Measurements from ENCODE around the gene MPZL1.
A peak's percentile ranks its signal among the peaks of the same experiment; 100 is the strongest.

Gene MPZL1

DNA sequence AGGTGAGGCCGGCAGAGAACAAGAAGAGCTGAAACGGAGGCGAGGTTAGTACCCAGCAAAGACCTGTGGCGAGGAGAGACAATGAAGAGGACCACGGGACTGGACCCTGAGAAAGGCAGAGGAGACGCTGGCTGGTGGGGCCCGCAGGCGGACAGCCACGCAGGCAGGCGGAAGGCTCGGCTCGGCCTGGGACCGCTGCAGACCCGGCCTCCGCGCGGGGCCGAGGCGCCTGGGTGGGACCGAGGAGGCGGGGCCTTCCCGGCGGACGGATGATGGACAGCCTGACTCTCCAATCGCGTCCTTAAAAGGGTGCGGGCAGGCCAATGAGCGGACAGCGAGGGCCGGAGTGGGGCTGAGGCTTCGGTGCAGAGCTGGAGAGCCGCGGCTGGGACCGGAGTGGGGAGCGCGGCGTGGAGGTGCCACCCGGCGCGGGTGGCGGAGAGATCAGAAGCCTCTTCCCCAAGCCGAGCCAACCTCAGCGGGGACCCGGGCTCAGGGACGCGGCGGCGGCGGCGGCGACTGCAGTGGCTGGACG is at the start of gene MPZL1:
MPZL1 (plus strand) TSS at position 366 of the 535 bp plus-strand sequence. CDS start 170 bp downstream, outside the sequence.
- DNase-seq (ENCODE audit: low spot score): peak; percentile 93

DNA sequence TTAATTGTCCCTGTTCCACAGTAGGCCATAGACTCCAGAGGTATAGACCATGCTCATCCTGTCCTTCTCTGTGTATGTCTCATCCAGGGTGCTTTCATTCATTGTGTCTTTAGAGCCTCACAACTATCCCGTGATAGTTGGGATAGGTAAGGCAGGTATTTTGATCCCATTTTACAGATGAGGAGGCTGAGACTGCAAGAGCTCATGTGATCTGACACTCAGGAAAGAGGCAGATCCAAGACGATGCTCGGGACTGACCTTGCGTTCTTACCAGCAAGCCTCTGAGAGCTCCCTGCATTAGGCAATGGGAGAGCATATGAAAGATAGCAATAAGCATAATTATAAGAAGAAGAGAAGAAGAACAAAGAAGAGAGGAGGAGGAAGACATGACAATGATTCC is 49.0 kb upstream of the MPZL1 start:
- no peak for DNase-seq (ENCODE audit: low spot score)

DNA sequence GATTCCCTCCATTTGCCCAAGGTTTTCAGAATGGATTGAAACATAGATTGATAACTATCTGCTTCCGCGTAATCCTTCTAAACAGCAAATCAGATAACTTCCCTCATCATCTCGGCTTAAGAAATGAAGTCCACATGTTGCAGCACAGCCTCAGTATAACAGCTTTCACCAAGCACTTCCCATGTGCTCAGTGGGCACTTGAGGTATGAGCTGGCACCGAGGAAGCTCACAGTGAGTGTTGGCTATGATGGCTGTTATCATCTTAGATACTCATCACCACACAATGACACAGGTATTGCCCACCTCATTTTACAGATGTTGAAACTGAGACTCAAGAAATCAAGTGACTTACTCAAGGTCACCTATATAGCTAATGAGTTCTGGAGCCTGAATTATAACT is 48.5 kb upstream of the MPZL1 start:
- no peak for DNase-seq (ENCODE audit: low spot score)

DNA sequence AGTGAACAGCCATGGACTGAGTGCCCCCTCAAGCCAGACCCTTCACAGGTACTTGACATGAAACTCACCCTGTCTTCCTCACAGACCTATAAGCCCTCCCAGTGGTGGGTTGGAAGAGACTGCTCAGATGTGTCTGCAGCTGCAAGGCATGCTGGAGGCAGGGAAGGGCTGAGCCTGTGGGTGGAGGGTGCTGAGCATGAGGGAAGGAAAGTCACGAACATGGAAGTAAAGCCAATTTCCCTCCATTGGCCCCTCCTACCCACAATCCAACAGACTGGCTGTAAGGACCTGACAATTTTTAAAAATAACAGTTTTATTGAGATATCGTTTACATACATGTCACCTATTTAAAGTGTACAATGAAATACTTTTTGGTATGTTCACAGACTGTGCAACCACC is 47.6 kb upstream of the MPZL1 start:
- DNase-seq (ENCODE audit: low spot score): no peak

DNA sequence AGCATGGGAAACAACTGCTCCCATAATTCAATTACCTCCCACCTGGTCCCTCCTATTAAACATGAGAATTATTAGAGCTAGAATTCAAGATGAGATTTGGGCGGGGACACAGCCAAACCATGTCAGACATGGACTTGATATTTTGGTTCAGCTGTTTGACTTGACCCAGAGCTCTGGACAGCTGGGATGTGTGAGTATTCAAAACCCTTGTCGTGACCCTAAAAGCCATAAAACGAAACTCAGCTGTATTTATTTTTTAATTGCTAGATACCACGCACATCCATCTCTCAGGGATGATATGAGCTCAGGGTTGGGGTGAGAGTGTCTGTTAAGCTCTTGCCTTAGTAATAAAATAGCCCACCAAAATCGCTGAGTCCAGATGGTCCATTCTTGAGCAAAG is 46.3 kb upstream of the MPZL1 start:
- DNase-seq (ENCODE audit: low spot score): no peak

DNA sequence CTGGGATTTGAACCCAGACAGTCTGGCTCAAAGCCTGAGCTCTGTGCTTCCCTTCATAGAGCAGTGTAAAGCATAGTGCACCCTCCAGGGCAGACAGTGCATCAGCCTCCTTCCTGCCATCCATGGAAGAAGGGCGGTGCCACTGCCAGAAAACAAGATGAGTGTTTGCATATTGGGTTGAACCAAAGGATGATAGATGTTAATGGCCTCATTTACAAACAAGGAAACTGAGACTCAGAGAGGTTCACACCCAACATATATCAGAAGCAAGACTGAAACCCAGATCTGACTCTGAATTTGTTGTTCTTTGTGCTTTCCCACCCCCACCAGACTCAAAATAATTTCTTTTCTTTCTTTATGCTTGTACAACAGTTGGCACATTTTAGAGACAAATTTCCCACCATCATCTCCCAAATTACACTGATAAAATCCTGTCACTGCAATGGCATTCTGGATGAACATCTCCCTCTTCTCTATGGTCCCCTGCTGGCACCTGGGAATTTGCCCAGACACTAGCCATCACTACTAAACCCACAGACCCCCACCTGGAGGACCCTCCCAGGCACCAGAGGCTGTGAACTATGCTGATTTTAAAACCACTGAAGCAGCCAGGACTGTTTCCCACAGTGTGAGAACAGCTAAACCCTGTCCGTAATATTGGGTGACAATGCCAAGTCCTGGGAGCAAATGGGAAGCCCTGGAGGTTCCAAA is 45.4 kb upstream of the MPZL1 start:
- DNase-seq (ENCODE audit: low spot score): no peak

DNA sequence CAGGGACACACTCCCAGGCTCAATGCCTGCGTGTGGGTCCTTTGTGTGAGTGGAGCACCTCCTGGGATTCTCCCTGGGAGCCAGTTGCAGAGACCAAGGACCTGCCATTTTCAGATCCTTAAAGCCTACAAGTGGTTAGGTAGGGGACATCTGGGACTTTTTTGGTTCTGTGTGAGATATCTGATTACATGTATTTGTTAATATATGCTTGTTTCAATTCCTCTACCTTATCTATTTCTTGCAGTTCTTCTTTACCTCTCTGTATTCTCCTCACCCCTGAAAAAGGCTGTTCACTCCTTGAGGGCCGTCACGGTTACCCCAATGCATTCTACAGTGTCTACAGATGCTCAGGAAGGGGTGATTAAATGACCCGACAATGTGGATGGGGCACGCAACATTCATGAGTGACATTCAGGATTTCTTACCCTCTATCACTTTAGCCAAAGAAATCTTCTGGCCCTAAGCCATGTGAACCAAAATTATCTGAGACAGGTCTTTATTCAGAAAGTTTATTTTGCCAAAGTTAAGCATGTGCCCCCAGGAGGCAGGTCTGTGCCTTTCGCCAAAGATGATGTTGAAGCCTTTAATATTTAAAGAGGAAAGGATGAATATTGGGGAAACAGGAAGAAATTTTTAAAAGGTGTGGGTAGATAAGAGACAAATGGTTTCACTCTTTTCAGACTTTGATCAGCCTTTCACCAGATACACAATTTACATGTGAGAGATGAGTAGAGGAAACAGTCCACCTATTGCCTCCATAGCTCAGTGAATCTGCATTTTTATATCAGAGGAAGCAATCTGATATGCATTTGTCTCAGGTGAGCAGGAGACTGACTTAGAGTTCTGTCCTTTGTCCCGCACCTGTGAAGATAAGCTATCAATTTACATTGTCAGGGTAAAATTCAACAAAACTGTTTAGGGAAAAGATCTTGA is 44.6 kb upstream of the MPZL1 start:
- DNase-seq (ENCODE audit: low spot score): no peak

DNA sequence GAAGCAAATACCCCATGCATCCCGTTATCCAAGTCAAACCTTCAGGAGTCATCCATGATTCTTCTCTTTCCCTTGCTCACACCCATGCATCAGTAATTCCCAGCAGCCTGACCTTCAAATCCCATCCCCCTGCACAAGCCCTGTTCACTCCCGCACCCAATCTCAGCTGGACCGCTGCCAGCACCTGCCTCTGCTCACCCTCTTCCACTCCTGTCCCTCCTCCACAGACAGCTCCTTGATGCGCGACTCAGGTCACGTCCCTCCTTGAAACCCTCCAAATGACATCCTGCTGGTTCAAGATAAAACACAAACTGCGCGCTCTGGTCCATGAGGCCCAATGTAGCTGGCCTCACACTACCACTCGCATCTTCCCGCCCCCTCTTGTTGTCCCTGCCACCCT is 43.4 kb upstream of the MPZL1 start:
- DNase-seq (ENCODE audit: low spot score): no peak

DNA sequence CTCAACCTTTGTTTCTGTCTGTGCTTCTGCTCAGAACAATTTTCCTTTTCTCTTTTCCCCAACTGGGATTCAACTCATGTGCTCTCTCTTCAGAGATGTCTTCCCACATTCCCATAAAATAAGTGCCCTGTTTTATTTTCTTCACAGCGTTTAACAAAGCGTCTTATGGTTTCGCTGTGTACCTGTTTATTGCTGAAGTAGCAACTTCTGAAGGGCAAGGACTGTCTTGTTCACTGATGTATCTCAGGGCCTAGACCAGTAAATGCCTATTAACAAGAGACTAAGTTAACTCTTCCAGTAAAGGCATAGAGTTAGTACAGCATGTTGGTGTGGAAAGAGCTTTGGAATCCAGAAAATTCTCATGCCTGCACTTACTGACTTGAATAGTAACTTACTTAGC is 42.9 kb upstream of the MPZL1 start:
- DNase-seq (ENCODE audit: low spot score): no peak

DNA sequence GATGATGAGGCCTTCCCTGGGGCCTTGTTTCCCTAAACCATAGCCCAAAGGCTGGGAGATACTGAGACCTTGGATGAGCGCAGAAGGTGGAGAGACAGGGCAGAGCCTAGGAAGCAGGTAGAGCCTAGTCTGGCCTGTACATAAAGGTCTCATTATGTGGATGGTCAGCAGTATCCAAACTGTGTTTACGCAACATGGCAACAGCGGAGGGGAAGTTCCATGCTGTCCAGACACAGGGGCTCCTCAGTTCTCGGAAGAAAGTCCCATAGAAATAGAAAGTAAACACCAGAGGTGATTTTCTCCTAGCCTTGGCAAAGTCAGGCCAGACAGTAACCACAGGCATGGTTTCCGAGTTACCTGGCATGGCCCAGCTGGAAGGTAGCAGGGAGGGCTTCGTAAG is 42.1 kb upstream of the MPZL1 start:
- DNase-seq (ENCODE audit: low spot score): no peak

DNA sequence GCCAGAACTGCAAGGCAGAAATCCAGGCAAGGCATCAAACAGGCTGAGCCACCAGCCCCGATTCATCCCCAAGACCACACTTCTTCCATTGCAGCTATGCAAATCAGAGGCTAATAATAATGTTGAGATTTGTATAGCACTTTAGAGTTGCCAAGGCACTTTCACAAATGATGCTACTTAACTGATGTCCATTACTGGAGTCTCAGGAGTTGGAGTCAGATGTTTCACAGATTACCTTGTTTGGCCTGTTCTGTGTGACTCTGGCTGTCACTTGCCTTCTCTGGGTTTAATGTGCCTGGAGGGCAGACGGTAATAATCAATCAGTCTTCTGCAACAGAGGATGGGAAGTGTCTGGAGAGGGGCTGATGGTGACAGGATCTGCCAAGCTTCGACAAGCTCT is 40.8 kb upstream of the MPZL1 start:
- DNase-seq (ENCODE audit: low spot score): no peak

DNA sequence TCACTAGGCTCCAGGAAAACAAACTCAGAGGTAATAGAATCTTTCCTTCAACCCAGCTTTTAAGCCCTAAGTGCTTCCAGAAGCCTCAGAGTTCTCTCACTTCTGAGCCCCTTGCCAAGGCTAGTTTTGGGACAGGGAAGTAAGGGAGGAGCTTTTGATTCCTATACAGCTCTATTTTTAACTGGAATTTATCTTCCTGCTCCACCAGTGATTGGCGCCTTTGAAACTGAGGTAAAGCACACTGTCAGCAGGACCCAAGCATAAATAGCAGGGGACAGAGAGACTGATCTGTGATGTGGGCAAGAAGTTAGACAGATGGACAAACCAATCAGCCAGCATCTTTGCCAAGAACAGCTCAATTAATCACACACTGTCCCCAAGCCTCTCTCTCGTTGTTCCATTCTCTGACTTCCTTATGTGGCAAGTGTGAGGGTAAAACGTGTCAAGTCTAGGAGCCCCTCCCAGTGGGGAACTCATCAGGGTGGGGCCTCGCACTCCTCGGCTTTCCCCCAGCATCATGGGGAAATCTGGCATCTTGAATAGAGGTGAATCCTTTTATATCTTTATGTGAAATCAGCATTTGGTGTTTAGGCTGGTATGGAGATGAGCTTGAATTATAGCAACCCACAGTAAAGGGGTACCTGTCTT is 40.2 kb upstream of the MPZL1 start:
- DNase-seq (ENCODE audit: low spot score): no peak

DNA sequence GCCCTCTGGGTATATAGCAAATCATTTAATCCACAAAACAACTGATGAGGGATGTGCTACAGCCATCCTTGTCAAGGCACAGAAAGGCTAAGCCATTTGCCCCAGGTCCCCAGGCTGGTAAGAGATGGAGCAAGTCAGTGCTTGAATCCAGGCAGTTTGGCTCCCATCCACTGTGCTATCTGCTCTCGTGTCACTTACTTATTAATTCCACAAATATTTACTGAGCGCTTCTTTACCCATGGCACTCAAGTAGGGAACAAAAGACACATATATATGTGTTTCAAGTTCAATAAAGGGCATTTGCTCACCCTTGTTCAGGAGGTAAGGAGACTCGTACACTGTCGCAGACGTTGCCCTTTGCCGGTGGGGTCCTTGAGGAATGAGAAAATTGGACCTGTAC is 38.6 kb upstream of the MPZL1 start:
- DNase-seq (ENCODE audit: low spot score): no peak

DNA sequence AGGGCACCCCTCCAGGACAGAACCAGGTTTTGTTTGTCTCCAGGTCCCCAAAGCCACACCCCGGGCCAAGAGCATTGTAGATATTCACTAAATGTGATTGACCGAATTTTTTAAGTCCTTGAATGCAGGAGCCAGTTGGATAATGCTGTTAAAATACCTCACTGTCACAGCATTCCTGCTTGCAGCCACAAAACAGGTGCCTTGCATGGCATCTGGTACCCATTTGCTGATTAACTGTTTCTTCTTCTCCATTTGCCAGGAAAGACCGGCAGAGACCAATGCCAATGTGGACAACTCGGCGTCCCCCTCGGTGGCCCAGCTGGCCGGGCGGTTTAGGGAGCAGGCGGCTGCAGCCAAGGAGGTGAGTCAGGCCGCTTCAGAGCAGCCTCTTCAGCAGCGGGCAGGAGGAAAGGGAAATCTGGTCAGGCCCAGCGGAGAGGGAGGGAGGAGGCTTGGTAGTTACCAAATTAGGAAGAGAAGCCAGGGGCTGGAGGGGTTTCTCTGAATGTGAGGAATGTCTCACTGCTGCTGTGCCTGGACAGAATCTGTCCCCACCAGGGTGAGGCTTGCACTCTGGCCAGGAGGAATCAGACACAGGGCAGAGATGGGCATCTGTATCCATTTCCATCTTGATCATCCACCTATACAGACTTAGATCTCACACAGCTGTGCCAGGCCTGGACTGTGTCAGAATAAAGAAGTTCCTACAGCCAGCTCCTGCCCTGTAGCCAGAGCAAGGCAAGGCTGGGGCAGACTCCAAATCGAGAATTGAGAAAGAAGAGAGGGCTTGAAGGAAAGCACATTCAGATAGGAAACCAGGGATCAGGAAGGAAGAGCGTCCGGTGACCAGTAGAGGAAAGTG is 37.9 kb upstream of the MPZL1 start:
- no peak for DNase-seq (ENCODE audit: low spot score)

DNA sequence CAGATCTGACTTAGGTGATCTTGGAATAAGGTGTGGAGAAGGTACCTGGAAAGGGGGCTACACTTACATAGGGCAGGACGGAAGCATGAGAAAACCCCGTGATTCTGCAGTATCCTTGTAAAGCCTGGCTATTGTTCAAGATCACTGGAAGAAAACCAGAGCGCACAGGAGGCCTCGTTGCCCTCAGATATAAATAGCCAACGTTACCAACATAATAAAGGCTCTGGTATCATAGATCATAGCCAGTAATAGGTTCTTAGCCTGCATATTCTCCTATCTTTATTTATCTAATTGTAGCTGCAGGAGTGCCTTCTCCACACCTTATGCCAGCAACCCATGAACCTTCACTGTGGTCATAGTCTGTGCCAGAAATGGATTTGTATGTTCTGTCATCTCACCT is 35.9 kb upstream of the MPZL1 start:
- DNase-seq (ENCODE audit: low spot score): no peak

DNA sequence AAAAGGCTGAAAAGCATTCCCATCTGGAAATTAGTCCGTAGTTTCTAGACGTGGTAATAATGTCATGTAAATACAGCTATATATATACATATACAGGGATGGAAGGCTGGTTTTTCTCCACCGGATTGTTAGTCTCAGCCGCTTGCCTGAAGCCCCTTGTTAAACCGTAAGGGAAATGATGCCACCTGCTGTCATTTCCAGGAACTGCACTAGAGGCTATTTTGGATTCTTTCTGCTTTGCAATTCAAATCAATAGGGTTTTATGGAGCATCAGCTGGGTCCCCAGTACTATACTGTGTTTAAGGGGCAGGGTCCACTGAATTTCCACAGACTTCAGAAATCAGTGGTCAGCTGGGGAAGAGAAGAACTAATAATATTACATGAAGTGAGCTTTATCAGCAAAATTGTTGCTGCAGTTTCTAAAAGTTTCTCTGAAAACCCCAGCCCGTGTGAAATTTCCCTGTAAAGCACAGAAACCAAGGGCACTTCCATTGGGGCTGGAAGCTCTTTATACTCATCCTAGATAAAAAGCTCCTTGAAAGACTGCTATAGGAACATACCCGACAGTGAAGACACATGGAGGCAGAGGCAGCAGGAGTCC is 33.8 kb upstream of the MPZL1 start:
- DNase-seq (ENCODE audit: low spot score): peak; percentile 87

DNA sequence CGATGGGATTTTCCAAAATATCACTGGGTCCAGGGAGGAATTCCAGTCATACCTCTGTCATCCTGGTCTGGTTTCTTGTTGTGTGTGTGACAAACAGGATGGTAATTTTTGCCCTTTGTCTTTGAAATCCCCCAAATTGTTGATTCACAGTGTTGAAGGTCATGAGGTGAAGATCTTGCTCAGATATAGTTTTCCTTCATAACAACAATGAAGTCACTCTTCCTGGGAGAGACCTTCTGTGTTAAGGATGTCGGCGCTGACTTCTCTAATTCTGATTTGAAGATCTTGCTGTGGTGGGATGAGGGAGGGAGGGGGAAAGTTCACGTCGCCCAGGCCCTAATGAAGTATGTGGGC is 32.2 kb upstream of the MPZL1 start:
- no peak for DNase-seq (ENCODE audit: low spot score)

DNA sequence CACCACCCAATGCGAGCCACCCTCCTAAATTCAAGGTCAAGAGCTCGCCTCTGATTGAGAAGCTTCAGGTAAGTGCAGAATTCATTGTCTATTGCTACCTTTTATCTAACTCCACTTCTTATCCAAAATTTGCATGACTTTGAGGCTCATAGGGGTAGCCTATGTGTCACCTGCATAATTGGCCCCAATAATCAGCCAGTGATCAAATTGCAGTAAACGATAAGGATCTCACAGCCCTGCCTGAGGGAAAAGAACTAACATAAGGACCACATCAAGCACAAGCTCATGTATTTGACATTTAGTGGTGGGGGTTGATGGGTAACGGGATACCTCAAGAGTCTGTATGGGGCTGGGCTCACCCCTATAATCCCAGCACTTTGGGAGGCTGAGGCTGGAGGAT is 31.7 kb upstream of the MPZL1 start:
- no peak for DNase-seq (ENCODE audit: low spot score)

DNA sequence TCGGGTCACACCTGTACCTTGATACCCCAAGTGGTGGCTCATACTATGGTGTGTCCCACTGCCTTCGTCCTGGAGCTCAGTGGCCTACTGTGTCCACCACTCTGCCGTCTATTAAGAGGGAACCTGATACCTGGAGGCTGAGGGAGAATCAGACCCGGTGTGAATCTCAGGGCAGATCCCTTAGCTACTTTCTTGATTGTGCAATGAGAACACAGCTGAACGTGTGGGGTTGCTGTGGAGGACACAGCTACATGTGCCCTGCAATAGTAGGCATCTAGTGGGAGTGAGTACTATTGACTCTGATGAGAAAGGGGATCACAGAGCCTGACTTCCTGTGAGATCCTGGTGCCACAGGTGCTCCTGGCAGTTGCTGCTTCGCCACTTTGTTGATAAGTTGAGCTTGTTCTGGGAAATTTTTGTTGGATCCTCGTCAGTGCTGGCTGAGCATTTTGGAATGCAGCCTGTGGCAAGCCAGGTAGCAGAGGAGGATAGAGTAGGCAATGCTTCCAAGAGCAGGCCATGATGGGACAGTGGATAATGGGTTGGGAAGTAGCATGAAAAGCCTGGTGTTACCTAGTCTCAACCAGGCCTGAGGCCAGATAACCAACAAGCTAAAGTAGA is 28.2 kb upstream of the MPZL1 start:
- DNase-seq (ENCODE audit: low spot score): no peak

DNA sequence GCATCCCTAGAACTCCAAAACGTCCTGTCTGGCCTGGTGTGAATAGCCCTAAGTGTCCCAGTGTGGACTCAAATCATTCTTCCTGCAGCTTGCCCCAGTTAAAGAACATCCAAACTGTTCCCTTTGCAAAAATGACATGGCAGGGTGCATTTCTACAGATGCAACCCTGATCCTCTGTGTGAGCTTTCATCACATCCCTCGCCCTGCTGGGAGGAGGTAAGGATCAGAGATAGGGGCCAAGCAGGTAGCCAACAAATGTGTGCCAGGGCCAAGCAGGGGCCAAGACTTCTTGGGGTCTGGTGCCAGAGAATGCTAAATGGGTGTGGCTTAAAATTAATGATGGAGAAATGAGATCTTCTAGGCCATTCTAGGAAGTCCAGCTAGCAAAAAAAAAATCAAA is 27.1 kb upstream of the MPZL1 start:
- DNase-seq (ENCODE audit: low spot score): no peak

DNA sequence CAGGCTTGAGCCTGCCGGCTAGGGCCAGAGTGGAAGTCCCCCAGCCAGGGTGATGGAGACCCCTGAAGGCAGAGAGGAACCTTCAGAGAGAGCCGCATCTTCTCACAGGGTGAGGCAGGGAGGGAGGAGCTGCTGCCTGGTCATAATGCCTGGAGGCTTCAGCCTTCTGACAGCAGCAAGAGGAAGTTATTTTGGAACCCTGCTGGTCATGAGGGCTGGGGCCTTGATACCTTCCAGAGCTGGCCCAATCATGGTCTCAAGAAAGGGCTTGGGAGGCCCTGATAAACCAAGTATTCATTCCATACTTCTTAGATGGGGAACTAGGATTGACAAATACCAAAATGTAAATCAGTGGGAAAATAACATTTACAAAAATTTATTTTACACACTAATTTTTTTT is 26.6 kb upstream of the MPZL1 start:
- no peak for DNase-seq (ENCODE audit: low spot score)

Measured in CD4-positive, alpha-beta T cell treated with Interleukin-15 for 4 hours (primary cell).